GM18909 (cell line): ENCODE measurements around the gene CDC42BPA.

Experiments used
- ATAC-seq: cut with Tn5 transposase; IDR thresholded peaks from one replicate; pipeline ENCODE4 v1.9.1; 2021; ENCODE audit warnings: mild to moderate bottlenecking; ENCODE audit not compliant: unreplicated experiment, poor library complexity

The CDC42BPA gene

DNA sequence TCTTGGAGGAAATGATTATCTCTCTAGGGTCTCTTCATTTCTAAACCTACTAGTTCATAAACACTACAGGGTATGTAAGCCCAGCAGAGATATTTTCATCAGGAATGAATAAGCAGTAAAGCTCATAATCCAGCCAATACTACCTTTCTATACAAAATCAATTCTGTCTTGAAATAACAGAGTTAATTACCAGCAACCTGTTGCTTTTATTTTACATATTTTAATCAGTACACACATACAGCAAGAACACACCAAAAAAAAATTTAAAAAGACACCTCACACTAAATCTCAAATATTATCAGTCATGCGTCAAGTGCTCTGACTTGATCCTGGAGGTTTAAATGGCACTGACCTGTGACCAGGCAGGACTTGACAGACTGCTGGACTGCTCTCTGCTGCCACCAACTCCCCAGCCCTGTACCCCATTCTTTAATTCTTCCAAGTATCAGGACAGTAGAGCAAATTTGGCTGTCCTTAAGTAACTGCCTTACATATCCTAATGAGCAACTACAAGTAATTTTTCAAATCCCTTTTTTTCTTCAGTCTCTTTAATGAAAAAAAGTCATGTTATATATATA is 98.5 kb downstream of the CDC42BPA start:
- no peak for ATAC-seq

DNA sequence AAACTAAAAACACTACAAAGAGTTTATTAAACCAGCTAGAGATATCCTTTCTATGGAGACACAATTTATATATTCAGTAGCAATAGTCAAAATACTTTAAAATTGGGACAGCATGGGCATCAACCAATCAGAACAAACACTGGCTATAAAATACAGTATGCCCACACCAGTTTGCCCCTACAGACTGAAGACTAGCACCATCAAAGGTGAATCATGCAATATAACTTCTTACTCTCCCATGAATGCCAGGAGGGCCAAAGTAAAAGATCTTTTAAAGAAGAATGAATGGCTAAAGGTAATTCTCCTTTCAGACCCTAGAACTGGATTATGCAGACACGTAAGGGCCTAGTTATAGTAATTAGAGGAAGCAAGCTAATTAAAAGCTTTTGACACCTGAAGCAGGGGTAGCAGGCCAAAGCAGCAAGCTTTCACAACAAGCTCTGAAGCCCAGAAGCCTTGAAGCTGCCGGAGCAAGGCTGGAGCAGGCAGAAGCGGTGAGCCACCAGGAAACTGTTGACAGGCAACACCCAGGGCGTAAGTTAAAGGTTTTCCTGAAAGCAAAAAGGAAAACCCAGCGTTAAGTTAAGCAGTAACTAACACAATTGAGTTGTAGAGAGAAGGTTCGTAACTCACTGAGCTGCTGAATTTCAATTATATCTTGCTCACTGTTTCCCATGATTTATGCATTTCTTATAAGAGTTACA is 99.3 kb downstream of the CDC42BPA start:
- no peak for ATAC-seq

DNA sequence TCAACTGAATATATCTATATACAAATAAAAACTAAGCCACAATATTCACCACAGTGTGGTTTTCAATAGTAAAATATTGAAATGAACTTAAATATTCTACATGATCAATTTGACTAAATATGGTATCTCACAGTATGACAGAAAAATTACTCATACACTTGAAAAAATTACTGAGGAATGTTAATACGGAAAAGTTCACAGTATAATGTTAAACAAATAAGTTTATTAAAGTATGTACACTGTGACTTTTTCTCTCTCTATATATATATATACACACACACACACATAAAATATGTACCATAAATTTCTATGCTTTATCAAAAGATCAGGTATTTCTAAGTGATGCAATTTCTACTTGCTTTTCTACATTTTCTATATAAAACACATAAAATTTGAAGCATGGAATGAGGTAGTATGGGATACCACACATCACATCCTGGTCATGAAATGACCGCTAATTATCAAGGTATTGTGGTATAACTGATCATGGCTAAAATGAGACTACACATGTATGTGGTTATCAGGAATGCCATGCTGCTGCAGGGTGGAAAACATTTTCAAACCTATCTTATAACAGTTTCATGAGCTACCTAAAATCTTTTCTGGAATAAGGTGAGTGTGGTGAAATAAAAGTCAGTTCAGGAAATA is 102.3 kb downstream of the CDC42BPA start:
- ATAC-seq = no peak

DNA sequence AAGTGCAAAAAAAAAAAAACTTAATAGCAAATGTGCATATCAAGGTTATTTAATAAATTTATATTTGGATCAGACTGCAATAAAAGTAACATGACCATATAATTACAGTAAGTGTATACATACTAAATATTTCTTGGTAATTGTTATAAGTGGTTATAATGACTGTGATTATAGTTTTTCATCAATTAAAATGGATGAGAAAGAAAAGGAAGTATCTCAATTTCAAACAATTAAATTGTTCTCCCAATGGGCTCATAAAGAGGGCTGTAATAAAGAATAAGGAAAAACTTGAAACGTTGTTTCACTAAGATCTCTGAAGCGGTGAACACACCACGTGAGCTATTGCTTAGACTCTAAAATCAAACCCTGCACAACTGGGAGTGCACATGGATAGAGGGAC is 104.1 kb downstream of the CDC42BPA start:
- ATAC-seq = no peak

GRCh38 chr1:227213426-227213825 is 104.9 kb downstream of the CDC42BPA start:
- no peak for ATAC-seq

DNA sequence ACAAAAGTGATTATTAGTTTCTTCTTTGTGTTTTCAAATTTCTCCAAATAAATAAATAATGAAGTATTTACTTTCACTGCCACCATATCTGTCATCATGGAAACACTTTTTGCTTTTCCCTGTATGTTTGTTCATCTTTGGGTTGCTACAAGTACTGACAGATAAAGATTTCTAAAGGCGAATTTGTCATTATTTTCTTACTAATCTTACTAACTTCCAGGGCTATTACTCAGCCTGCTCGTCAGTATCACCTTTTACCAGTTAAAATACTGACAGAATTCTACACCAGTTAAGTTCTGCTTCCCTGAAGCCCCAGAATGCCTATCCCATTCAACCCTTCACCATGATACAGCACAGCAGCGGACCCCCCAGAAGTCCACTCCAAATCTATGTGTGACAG is 106.1 kb downstream of the CDC42BPA start:
- ATAC-seq = no peak

DNA sequence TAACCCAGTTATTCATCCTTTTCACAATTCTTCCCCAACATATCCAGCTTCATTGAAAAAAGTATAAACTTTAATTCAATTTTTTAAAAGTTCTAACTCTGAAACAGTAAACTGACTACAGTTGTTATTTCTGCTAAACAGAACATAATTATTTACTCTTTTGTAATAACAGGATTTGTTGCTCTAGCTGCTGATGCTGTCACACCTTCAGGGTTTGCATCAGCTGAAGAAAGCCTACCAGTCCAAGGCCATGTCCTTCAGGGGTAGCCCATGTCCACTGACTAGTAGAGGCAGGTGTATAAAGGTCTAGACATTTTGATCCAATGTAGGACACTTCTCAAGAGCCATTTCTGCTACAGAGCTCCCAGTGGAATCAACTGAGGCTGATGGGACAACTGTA is 107.7 kb downstream of the CDC42BPA start:
- ATAC-seq = no peak

DNA sequence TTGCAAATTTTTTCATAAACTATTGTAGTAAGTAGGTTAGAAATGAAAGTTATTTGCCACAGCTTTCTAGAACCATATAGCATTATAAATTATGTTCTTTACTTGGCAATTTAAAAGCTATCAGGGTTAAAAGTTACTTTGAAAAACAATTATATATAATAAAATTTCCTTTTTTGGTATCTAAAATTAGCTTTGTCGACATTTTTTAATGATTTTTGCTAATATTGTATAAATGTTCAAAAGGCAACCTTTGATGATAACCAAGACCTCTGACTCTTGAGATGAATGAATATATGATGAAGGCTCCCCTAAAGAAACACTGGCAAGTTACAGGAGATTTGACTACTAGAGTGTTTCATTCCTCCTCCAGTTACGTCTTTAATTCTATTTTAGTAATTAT is 121.2 kb downstream of the CDC42BPA start:
- no peak for ATAC-seq

- ATAC-seq = peak; percentile 84
Measured at GRCh38 chr1:227192163-227192562, 126.1 kb downstream of the CDC42BPA start.

DNA sequence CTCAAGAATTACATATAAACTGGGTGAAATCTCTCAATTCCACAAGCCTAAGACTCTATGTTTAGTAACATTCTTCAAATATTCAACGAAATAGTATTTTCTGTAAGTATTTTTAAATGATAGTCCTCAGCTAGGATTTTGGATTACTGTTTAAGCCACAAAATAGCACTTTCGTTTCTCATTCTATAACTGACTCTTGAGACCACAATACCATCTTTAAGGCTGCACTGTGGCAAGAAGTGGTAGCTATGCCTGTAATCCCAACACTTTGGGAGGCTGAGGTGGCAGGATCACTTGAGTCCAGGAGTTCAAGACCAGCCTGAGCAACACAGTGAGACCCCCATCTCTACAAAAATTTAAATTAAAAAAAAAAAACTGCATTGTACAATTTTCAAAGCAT is 126.7 kb downstream of the CDC42BPA start:
- peak; percentile 77 for ATAC-seq

DNA sequence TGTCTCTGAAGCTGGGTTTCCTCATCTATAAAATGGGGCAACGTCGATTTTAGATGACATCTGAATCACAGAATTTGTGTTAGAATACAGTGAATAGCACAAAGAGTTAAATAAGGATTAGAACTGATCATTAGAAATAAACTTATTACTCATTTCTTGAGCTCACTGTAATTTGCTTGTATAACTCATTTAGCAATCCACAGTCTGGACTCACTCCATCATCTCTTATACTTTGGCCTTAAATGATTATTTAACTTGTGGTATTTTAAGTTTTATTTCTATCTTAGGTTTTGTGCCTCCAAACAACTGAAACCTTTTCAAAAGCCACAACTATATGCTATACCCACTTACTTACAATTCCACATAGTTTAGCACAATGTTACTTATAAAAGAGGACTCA is 128.0 kb downstream of the CDC42BPA start:
- ATAC-seq = no peak

GRCh38 chr1:227185291-227185690 is 133.0 kb downstream of the CDC42BPA start:
- no peak for ATAC-seq

- no peak for ATAC-seq
Measured at GRCh38 chr1:227182012-227182411, 136.3 kb downstream of the CDC42BPA start.

- no peak for ATAC-seq
Measured at GRCh38 chr1:227175611-227176010, 142.7 kb downstream of the CDC42BPA start.

GRCh38 chr1:227174164-227174563 is 144.1 kb downstream of the CDC42BPA start:
- no peak for ATAC-seq

- ATAC-seq = no peak
Measured at GRCh38 chr1:227170361-227171166, 147.7 kb downstream of the CDC42BPA start.

DNA sequence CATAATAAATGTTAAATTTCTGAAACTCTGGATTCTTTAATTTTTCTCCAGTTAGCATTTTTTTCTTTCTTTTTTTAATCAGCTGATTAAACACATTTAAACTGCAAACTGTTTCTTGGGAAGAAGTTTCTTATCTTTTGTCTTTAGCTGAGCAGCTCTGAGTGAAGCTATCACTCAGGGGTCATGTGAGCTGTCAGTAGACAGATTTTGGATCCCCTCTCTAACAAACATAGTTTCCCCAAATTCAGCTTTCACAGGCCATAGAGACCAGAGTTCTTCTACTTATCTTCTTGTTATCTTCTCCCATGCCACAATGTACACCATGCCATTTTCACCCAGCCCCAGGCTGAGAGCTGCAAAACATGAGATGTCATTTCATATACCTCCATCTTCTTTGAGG is 148.9 kb downstream of the CDC42BPA start:
- ATAC-seq = no peak

GRCh38 chr1:227167276-227168101 is 150.8 kb downstream of the CDC42BPA start:
- no peak for ATAC-seq

- no peak for ATAC-seq
Measured at GRCh38 chr1:227166559-227166958, 151.7 kb downstream of the CDC42BPA start.

DNA sequence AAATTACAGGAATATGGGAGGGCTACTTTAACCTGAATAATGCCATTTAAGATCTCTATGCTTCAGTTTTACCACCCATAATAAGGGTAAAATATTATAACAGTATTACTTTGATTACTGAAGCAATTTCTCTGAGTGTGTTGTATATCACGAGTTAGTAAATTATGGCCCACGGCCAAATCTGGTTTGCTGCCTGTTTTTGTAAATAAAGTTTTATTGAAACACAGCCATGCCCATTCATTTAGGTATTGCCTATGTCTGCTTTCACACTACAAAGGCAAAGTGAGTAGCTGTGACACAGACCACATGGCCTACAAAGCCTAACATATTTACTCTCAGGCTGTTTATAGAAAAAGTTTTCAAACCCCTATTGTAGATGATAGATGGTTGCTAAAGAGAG is 156.8 kb downstream of the CDC42BPA start:
- no peak for ATAC-seq
